Hematopoietic multipotent progenitor cell treated with erythropoietin and hydrocortisone succinate and interleukin-3 and kit ligand, for 8 days (in vitro differentiated cells): Measurements from ENCODE around the gene TMEM223.
"Not testable (repeated sequence)": the region's sequence is repeated elsewhere in the genome, so short reads cannot be mapped to it uniquely, and the experiment has no call there.

Source experiments
- DNase-seq: peaks from one replicate; pipeline ENCODE4 v3.0.0-alpha.2; 2015

TMEM223 gene, protein sequence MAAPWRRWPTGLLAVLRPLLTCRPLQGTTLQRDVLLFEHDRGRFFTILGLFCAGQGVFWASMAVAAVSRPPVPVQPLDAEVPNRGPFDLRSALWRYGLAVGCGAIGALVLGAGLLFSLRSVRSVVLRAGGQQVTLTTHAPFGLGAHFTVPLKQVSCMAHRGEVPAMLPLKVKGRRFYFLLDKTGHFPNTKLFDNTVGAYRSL

DNA sequence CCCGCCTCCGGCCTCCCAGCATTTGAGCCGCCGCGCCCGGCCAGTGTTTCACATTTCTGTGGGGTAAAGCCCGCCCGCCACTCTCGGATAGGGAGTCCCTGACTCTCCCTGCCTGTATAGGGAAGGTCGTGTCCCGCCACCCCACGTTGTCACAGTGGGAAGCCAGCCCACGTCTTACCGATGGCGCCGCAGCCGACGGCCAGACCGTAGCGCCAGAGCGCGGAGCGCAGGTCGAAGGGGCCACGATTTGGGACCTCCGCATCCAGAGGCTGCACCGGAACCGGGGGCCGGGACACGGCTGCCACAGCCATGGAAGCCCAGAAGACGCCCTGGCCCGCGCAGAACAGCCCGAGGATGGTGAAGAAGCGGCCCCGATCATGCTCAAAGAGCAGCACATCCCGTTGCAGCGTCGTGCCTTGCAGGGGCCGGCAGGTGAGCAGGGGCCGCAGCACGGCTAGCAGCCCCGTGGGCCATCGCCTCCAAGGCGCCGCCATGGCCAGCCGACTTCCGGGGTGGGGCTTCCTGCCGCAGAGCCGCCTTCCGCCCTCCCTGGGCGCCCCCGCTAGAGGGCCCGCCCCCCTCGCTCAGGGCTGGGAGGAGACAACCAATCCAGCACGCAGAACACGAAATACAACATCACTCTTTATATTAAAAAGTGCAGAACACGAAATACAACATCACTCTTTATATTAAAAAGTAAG, at the start of gene TMEM223:
TMEM223 (minus strand) TSS at position 506 of the 701 bp plus-strand sequence; CDS start at position 494, 12 bp downstream.
- DNase-seq, result peak; percentile 87

DNA sequence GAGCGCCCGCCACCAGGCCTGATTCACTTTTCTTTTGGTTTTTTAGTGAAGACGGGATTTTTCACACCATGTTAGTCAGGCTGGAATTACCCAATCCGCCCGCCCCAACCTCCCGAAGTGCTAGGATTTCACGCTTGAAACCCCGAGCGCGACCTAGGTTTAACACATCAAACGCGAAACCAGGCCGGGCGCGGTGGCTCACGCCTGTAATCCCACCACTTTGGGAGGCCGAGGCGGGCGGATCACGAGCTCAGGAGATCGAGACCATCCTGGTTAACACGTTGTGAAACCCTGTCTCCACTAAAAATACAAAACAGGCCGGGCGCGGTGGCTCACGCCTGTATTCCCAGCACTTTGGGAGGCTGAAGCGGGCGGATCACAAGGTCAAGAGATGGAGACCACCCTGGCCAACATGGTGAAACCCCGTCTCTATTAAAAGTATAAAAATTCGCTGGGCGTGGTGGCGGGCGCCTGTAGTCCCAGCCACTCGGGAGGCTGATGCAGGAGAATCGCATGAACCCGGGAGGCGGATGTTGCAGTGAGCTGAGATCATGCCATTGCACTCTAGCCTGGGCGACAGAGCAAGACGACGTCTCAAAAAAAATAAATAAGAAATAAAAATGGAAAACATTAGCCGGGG, 49.0 kb upstream of the TMEM223 start:
- DNase-seq, result peak; percentile 64

DNA sequence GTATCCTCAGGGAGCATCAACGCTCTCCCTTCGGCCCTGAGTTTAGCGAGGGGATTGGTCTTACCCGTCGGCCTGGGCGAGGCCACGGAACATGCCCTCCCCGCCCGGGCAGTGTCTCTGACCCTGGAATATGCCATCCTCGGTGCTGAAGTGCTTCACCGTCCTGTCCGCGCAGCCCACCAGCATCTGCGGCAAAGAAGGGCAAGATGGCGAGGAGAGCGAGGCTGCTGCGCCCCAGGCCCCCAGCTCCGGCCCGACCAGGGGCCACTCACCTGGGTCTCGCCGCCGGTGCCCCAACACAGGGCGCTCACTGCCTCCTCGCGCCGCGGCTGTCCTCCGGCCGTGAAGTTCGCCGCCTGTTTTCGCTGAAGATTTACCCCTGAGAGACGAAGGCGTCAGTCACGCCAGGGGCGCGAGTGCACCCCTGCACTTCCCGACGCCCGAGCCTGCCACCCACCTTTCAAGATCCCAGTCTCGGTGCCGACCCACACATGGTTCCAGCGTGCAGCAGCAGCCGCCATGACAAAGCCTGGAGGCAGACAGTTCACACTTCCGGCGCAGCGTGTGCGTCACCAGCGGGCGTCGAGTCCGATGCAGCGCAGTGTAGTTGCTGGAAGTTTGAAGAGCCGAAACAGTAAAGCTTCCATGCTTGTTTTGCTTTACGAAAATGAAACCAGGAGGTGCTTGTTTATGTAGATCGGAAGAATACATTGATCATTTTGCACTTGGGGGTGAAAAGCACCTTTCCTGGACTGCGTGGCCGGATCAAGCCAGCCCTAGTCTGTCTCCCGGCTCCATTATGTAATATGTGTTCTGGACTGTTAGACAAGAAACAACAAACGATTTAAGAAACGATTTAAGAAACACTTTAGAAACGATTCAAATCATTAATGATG, 47.5 kb upstream of the TMEM223 start, which contains the start of gene WDR74:
WDR74 (minus strand) TSS at position 541 of the 896 bp plus-strand sequence; CDS start at position 521, 20 bp downstream.
- DNase-seq, result peak; percentile 96

DNA sequence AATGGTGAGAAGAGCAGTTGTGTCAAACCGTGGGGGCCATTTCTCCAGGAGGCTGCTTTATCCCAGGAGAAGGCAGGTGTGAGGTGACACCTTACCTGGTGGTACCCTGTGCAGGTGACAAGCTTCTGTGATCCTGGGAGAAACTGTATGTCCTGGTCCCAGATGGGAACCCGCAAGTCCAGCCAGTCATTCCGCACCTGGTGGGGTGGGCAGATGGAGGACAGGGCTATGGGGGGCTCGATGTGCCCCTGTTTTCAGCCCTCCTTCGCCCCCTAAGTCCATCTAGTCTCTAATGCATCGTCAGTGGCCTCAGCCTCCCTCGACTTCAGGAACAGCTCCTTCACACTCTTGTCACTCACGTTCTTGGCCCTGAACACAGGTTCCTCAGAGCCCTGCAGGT, 43.5 kb upstream of the TMEM223 start:
- DNase-seq, result no peak

DNA sequence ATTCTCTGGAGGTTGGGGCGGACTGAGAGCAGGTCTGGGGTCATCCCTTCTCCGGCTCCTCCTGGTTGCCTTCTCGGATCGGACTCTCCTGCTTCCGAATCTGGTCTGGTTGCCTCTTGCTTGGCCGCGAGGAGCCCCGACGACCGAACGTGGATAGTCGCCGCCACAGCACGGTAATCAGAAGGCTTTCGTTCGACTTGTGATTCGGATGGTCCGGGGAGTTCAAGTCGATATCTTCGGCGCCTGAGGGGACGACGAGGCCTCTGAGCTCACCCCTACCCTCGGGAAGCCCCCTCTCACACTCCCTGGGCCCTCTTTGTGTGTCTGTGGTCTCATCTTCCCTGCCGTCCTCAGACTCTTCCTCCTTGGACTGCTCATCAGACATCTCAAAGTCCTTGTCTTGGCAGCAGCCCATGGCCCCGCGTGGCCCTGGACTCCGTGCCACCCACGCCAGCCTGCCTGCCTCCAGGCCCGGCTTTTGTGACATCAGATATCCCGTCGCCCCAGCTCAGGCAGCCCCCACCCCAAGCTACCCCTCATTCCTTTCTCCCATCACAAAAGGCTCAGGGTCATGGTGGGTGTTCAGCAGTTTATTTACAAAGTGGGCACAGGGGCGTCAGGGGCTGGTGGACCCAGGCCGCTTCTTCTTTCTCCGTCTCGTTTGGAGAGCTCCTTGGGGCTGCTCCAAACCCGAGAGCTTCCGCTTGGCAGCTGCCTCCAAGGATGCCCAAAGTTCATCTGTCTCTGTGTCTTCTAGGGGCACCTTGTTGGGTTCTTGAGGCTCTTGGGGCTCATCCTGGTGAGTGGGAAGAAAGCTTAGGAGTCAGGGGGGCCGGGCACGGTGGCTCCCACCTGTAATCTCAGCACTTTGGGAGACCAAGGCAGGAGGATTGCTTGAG, 40.8 kb upstream of the TMEM223 start, which contains the start of gene TEX54:
TEX54 (minus strand) TSS at position 506 of the 899 bp plus-strand sequence.
- peak; percentile 27 for DNase-seq

DNA sequence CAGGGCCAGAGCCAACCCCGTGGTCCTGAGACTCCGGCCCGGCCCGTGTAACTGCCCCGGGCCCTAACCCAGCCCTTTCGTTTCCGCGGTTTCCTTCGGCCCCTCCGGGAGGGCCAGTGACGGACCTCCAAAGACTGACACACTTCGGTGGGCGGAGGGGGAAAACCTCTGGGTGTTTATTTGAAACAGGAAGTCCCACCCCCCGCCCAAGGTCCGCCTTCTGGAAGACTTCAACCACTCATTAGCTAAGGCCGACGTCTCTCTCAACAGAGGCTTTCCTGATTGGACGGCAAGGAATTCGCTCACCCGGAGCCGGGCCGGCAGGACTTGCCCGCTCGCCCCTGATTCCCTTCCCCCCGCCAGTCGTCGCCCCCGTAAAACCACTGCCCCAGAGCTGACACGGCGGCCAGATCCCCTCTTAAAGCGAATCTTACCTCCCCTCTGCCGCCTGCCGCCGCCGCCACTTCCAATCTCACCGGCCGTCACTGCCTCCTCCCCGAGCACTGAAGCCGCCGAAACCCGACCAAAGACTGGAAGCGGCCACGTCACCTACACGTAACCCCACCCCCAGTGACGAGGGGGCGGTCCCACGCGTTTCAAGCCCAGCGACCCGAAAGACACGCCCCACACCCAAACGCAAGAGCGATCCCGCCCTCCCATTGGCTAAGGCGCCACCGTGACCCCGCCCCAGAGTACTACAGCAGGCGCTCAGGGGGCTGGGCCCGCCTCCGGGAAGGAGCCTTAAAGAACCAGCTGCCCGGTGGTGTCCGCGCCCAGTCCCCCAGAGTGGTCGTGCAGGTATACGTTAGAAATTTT, 39.9 kb upstream of the TMEM223 start, which contains the start of gene STX5:
STX5 (minus strand) TSS at position 532 of the 816 bp plus-strand sequence. CDS start 808 bp downstream, outside the sequence.
- DNase-seq, result peak; percentile 97

DNA sequence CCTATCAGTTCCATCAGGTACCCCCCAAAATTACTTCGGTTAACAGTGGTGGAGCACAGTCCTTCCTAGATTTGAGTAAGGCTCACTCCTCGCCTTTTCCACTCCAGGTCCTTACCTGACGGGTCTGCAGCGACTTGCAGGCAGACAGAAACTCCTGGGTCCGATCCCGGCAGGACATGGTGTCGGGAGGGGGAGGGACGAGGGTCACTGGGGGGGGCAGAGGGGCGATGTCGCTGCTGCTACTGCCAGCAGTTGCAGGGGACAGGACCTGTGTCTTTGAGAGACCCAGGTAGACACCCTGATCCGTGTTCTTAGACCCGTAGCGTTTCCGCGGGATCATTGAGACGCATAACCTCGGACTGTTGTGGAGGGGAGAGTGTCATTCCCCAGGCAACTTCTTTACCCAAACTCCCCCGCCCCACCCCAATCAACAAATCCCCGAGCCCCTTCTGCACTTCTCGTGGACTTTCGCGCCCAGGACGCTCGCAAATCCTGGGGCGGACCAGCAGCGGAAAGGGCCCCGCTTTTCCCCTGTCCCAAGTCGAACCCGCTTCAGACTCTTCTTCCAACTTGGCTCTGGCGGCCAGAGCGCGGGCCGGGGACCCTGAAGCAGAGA, 39.2 kb upstream of the TMEM223 start:
- no peak for DNase-seq

DNA sequence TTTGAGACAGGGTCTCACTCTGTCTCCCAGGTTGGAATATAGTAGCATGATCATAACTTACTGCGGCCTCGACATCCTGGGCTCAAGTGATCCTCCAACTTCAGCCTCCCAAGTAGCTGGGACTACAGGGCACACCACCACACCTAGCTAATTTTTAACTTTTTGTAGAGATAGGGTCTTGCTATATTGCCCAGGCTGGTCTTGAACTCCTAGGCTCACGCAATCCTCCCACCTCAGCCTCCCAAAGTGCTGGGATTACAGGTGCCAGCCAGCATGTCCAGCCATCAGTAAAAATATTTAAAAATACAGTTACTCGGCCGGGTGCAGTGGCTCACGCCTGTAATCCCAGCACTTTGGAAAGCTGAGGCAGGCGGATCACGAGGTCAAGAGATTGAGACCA, 36.3 kb upstream of the TMEM223 start:
- DNase-seq, result not testable (repeated sequence)

DNA sequence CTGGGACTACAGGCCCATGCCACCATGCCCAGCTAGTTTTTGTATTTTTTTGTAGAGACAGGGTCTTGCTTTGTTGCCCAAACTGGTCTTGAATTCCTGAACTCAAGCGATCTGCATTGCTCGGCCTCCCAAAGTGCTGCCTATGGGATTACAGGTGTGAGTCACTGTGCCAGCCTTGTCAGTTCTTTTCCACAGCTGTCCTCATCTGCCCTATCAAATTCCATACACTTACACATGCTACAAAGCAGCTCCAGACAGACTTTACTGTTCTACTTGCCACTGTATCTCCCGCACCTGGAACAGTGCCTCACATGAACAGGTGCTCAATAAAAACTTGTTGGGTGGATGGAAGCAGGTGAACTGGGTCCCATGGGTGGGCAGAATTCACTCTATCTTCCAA, 31.9 kb upstream of the TMEM223 start:
- no peak for DNase-seq

DNA sequence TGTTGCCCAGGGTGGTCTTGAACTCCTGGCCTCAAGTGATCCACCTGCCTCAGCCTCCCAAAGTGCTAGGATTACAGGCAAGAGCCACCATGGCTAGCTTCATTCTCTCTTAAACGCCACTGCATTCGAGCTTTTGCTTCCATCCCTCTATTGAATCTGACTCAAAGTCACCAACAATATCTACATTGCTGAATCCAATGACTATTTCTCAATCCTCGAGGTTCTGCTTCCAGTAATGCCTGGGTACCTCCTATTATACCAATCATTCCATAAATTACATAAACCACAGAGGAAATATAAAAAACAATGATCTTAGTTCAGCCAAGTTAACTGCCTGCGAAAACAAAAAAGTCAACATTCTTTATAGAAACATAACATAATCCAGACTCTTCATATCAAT, 25.3 kb upstream of the TMEM223 start:
- no peak for DNase-seq

DNA sequence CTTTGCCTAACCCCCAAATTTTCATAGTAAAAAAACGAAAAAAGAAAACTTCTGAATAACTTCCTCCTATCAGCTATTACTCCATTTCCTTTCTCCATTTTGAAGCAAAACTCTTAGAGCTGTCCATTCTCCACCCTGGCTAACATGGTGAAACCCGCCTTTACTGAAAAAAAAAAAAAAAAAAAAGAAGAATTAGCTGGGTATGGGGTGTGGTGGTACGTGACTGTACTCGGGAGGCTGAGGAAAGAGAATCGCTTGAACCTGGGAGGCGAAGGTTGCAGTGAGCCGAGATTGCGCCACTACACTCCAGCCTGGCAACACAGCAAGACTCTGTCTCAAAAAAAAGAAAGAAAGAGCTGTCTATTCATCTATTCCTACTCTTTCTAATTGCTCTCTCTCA, 24.8 kb upstream of the TMEM223 start:
- DNase-seq, result no peak

DNA sequence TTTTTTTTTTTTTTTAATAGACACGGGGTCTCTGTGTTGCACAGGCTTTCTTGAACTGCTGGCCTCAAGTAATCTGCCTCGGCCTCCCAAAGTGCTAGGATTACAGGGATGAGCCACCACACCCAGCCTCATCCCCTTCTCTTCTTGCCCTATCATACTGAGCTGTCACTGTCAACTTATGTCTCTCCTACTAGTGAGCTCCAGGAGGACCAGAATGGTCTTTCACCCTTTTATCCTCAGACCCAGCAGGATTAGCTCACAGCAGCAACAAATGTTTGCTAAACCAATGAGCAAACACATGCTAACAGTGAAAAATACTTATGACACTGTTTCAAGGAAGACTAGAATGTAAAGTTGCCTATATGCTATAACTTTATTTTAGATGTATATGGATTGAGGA, 19.9 kb upstream of the TMEM223 start:
- no peak for DNase-seq

DNA sequence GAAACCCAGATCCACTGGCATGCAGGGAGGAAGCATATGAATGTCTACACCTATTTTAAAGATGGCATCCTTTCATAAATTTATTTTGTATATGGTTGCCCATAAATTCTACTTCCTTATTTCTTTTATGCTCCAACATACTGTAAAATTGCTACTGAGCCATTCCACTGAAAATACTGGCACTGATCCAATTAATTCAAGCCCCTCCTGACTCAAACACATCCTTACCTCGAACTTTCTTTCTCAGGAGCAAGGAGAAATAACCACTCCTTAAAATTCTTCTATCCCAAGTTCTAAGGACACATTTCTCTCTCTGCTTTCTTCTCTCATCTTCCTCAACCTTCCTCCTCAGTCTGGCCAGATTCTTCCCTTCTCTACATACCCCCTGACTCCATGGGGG, 18.9 kb upstream of the TMEM223 start:
- DNase-seq, result no peak

DNA sequence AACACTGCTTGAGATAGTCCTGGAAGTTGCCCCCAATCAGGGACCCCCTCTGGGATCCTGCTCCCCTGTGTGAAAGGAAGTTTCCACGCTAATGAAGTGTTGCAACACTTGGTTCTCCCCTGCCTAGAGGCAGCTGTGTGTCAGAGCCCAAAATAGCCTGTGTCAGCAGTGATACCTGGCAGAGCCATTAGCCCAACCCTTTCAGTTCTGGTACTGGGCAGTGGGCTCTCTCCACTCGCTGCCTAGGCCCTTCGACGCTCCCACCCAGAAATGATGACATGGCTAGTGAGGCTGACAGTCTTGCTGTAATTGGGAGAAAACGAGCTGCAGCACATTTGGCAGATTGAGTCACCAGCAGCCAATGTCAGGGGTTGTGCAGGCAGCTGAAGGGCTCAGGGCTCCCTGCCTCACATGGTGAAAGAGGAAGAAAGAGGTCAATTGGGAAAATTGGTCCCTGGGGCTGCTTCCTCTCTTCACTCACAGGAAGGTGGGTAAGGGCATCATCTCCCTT, 14.9 kb upstream of the TMEM223 start:
- no peak for DNase-seq

DNA sequence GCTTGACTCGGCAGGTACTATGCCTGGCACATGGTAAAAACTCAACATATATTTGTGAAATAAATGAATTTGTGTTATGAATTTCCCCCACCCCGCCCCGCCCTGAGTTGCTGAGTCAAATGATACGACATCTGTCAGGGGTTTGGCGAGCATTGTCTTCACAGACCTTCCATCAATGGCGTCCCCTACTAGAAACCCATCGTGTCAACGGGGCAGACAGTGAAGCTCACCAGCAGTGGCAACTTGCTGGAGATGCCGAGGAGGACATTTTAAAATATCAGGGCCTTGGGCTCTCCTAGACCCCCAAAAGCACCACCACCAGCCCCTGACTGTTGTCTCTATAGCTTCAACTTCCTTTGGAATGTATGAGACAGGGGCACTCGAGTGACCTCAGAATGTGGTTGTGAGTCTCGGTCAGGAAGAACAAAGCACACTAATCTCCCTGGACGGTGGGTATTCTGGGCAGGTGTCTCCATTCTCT, 14.2 kb upstream of the TMEM223 start:
- DNase-seq, result no peak

DNA sequence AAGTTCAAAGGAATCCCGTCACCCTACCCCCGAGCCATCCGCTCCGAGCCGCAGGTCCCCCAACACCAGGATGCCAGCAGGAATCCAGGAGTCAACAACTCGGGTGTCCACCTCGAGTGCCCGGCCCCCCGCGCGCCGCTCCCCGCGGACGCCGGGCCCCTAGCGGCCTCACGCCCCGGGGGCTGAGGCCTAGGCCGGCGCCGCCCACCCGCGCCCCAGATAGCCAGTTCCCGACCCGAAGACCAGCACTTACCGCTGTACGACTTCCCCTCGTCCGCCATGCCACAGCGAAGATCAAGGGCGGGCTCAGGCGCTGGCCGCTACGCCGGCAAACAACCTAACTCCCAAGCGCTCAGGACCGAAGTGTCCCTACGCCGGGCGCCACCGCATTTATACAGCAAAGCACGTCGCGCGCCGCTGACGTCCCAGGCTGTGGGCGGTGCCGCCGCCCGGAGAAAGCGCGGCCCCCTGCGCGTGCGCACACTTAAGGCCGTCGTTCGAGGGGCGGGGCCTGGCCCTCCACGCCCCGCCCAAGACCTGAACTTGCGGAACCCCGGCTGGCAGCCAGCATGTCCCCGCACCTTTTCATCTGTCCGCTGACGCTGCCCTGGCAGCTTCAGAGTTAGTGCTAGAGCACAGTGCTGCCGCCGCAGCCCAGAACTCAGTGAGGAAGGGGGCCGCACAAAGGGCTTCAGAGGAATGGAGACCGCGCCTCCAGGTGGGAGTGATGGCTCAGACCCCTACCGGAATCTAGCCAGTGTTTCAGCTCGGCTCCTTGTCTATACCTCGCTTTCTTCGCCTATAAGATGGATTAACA, 13.5 kb upstream of the TMEM223 start, which contains the start of gene NXF1:
NXF1 (minus strand) TSS at position 365 of the 817 bp plus-strand sequence; CDS start at position 281, 84 bp downstream.
- DNase-seq, result peak; percentile 93

DNA sequence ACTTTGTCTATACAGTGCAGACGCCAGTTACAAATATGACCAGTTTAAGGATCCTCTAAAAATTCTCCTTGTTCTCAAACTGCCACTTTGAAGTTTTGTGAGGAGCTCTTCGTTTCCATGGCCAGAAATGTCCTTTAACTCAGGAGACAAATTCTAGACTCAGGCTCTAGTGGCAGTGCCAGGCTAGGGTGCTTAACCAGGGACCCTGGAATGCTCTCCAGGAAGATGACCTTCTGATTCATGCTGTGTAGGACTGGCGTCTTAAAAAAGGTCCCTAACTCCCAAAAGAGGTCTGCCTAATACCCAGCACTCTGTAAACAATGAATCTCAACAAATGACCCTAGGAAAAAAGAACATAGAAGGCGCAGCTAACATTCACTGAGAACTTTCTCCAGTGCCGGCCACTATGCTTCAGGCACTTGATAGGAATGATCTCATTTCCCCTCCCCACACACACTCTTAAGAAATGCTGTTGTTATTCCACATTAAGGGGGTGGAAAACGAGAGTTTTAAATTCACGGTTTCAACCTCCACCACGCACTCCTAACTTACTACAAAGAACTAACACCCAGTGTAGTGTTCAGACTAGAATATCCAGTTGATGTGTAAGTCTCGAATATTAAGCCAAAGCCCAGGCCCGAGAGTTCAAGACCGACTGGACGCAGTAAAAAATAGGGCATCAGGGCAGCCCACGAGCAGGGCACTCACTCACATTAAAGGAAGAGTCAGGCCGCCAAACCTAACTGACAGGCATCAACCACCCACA, 12.7 kb upstream of the TMEM223 start:
- peak; percentile 29 for DNase-seq

DNA sequence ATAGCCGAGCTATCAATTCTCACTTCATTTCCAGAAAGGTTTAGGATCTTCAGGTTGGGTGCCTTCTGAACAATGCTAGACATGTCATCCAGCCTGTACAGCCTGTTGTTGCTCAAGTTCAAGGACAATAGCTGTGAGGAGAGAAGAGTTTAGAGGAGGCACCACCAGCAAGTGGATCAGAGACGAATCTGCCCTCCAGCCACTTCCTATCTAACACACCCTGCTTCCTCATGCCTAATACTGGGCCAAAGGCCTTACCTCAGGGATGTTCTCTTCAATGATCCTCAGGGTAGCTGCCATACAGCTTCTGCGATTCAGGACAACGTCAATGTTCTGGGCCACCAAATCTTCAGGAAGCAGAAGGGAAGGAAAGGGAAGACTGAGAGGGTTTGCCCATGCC, 9.3 kb upstream of the TMEM223 start:
- DNase-seq, result no peak
